Left colon (tissue), 2 donors: ENCODE results near the gene NBAS. TPM values are rescaled to one million over a fixed set of nuclear protein-coding genes. Genes with fewer than 3 reads are reported as not detected.
"Not testable (repeated sequence)": the region's sequence is repeated elsewhere in the genome, so short reads cannot be mapped to it uniquely, and the experiment has no call there.

Experiments used
- ATAC-seq: fragments of 200-7000 bp; cut with Tn5 transposase; one replicate; pipeline ENCODE4 v1.9.1; 2020; ENCODE audit warnings: mild to moderate bottlenecking, moderate library complexity
- DNase-seq, 2 donors: peaks; one replicate each; pipeline ENCODE4 v3.0.0-alpha.2; 2020
- intact Hi-C, 2 donors: fragments of 100-400 bp; cut with DNase I in 1 of 2; cut with micrococcal nuclease in 1 of 2; formaldehyde crosslinking; loops; one replicate each; pipeline versions ENCODE4 v1.11.2 to v1.14.0; 2022; cut with DNase I, micrococcal nuclease
- total RNA-seq, 2 donors: library from RNA; stranded (reverse); fragmentation: NEBNext Ultra II Directional; extraction: Animal tissue kit (Norgen Biotek cat#: 25700); gene quantifications; one replicate each; pipeline ENCODE4 v1.2.1, GENCODE V29; 2021
- donor health status: DM: no; HTN: no; CAD: no.
- donor health status: DM: yes; HTN: yes; CAD: no.

Gene NBAS
- total RNA-seq, 2 donors from 2014 or later: 31.0 to 35.0 TPM

- intact Hi-C loops, ATAC-seq, DNase-seq: not testable (repeated sequence)
Measured at GRCh38 chr2:15542269-15542668, 18.9 kb downstream of the NBAS start.

GRCh38 chr2:15540523-15540922 lies 20.6 kb downstream of the NBAS start:
- ATAC-seq, DNase-seq, intact Hi-C loops: not testable (repeated sequence)

- ATAC-seq: no peak
- intact Hi-C loops: no loop called here
- no peak for DNase-seq
Measured at GRCh38 chr2:15539999-15540398, 21.1 kb downstream of the NBAS start.

DNA sequence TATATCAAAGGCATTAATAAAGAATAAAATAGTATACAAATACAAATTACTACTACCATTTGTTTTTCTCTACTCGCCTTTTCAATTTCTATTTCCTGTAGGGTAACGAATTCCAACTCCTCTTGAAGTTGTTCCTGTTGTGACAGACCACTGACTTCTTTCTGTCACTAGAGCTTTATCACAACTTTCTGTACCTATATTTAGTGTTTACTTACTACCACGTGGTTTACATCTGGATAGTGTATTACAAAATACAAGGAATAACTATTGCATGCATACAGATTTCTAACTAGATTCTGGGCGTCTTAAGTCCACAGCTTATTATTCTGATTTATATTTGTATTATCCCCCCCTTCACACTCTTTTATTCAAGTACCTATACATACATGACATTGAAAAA lies 22.3 kb downstream of the NBAS start:
- ATAC-seq (no peak), DNase-seq (no peak)
- intact Hi-C loops: no loop called here

GRCh38 chr2:15533860-15534480 lies 27.2 kb downstream of the NBAS start:
- intact Hi-C loops: no loop called here
- ATAC-seq (no peak), DNase-seq (no peak)

- no peak for DNase-seq
- intact Hi-C loops: no loop called here
- no peak for ATAC-seq
Measured at GRCh38 chr2:15532996-15533395, 28.1 kb downstream of the NBAS start.

DNA sequence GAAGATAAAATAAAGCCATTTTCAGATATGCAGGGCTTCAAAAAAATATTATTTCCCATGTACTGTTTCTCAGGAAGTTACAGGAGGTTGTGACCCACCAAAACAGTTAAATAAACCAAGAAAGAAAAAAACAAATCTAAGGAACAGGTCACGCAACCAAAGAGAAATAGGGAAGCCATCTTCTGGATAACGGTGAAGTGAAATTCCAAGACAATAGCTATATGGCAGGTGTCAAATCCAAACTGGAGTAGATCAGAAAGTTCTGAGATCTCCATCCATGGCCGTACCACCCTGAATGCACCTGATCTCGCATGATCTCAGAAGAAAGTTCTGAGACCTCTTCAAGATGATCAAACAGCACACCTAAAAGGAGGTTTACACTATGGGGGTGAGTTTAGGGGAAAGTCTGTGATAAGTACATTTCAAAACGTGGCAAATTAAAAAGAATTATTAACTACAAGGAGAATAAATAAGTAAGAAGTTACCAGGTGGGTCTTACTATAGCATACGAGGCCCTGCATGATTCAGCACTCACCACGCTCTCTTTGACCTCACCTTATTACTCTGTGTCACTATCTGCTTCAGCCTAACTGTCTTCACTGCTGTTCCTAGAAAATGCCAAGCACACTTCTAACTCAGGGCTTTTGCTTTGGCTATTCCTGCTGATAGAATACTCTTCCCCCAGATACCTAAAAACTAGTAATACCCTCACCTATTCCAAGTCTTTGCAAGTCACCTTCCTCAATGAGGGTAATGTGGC lies 29.9 kb downstream of the NBAS start:
- ATAC-seq: no peak

DNA sequence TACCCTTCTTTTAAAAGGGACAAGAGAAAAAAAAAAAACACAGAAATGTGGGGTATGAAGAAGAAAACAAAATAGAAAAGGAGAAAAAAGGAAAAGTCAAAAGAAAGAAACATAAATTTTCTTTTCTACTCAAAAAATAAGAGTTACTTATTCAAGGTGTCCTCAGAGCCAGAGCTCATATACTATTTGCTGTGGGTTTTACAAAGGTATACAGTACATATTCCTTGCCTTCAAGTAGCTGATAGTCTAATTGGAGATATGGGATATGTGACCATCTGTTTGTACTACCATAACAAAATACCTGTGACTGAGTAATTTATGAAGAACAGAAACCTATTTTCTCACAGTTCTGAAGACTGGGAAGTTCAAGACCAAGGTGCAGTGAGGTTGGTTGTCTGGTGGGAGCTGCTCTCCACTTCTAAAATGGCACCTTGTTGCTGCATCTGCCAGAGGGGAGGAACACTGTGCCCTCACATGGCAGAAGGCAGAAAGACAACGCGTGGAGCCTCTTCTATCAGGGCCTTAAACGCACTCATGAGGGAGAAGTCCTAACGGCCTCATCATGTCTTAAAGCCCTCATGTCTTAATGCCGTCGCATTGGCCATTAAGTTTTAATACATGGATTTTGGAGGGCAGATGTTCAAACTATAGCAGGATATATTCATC lies 33.9 kb downstream of the NBAS start:
- no peak for ATAC-seq
- intact Hi-C loops: no loop called here
- DNase-seq: no peak

More for the DNA sequence above, 29.9 kb downstream of the NBAS start:
- intact Hi-C loops: no loop called here
- DNase-seq: no peak

DNA sequence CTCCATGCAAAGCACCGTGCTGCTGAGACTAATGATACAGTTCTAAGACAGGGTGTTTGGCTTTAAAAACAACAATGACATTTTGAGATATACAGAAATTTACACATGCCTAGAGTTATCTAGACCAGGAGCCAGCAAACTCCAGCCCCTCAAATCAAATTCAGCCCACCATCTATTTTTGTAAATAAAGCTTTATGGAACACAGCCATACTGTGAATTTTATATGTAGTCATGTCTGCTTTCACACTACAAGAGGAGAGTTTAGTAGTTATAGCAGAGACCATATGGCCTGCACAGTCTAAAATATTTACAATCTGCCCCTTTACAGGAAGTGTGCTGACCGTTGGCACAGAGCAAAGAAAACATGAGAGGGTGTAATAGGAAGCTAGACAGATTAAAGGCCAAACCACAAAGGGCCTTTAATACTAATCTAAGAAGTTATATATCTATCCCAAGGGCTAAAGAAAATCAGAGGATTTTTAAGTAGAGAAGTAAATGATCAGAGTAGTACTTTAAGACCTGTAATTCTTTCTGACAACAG lies 39.4 kb downstream of the NBAS start:
- intact Hi-C loops: no loop called here
- peak; percentile 88 for ATAC-seq
- no peak for DNase-seq

DNA sequence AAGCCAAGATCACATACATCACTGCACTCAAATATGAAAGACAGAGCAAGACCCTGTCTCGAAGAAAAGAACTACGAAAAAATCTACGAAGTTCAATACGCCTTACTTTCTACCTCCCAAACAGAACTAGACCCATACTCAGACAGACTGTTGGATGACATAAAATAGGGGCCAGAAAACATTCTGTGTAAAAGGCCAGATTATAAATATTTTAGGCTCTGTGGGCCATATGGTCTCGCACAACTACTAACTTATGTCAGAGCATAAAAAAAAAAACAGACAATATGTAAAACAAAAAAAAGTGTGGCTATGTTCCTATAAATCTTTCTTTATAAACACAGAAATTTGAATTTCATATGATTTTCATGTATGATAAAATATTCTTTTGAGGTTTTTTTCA lies 40.8 kb downstream of the NBAS start:
- no peak for DNase-seq
- ATAC-seq: no peak
- intact Hi-C loops: no loop called here

- intact Hi-C loops, DNase-seq, ATAC-seq: not testable (repeated sequence)
Measured at GRCh38 chr2:15518759-15519158, 42.4 kb downstream of the NBAS start.

- intact Hi-C loops: no loop called here
- DNase-seq (no peak), ATAC-seq (no peak)
Measured at GRCh38 chr2:15517793-15518192, 43.3 kb downstream of the NBAS start.

- DNase-seq (no peak), ATAC-seq (no peak)
- intact Hi-C loops: no loop called here
Measured at GRCh38 chr2:15511686-15512085, 49.4 kb downstream of the NBAS start.

GRCh38 chr2:15510552-15510951 lies 50.6 kb downstream of the NBAS start:
- intact Hi-C loops: no loop called here
- DNase-seq: no peak
- ATAC-seq: no peak

DNA sequence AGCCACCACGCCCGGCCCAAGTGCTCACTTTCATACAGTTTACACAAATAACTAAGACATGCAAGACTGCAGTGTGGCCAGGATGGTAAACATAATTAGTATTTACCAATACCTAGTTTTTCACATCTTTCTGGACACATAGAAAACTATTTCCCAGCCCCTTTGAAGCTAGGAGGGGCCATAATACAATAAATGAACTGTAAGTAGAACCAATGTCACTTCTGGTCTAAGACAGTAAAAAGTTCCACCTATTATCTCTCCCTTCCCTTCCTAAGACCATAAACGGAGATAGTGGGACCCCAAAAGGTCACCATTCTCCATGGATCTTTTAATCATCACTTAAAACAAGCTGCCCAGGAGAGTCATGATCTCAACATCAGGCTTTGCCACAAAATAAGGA lies 51.0 kb downstream of the NBAS start:
- ATAC-seq (no peak), DNase-seq (no peak)
- intact Hi-C loops: no loop called here

- intact Hi-C loops: no loop called here
- ATAC-seq (no peak), DNase-seq (no peak)
Measured at GRCh38 chr2:15507697-15508096, 53.4 kb downstream of the NBAS start.

- intact Hi-C loops: no loop called here
- no peak for DNase-seq
- no peak for ATAC-seq
Measured at GRCh38 chr2:15507061-15507460, 54.1 kb downstream of the NBAS start.

DNA sequence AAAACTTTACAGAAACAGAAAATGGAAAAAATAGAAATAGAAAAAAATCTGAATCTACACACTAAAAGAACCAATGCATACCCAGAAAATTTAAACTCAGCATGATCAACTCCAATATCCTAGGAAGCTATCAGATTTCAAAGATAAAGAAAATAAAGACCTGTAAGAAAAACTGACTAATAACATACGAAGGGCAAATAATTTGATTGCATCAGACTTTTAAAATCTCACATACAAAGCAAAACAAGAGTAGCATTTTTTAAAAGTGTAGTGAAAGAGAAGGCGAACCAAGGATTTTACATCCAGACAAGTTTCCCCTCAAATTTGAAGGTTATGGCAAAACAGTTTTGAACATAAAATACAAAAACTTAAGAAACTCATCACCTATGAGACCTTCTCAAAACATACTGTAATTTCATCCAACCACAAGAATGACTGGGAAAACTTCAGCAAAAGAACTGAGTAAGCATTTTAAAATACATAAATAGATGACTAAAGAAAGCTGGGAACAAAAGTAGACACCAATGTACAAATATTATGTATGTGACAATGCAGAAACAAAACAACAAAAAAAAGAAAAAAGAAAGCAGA lies 54.8 kb downstream of the NBAS start:
- DNase-seq (no peak), ATAC-seq (no peak)
- intact Hi-C loops: no loop called here

DNA sequence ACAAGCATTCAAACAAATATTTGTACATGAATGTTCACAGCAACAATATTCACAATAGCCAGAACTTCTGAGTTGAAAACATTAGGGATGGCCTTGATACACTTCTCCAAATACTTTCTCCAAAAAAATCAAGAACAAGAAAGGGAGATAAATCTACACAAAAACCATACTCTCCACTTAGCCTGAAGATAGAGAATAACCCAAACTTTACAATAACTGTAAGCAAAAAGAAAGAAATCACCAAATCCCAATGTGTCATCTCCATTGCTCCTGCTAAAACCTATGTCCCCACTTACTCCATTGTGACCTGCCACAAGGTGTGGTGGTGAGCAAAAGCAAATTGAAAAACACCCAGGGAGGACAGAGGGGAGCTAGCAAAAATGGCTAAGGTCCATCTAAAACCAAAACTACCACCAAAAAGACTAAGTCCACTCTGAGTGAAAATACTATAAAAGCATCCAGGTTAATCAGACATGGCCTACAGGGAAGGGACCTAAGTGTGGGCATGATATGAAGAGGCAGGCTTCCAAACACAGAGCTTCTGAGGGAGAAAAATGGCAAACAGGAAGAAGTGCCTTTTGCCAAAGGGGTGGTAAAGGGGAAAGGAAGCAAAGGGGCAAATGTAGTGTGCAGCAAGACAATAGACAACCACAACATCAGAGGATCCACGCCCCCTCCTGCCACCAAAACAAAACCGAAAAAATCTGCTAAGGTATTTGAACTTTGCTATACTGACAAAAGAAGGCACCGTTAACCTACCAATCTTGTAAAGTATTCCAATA lies 56.1 kb downstream of the NBAS start:
- DNase-seq (no peak), ATAC-seq (no peak)
- intact Hi-C loops: no loop called here
